DND-41 (cell line): ENCODE results near the gene RDH12.

Experiments
- ATAC-seq: fragments of 200-7000 bp; cut with Tn5 transposase; 3 replicates; pipeline ENCODE4 v1.9.1; 2021; ENCODE audit warnings: low read depth; ENCODE audit not compliant: insufficient read depth
- DNase-seq: peaks from one replicate; pipeline ENCODE4 v3.0.0-alpha.2; 2020
- H2AFZ ChIP-seq: 2 replicates; pipeline ENCODE4 v1.6.0; 2012; ENCODE audit warnings: low read depth, low read length
- H3K27ac ChIP-seq: 2 replicates; pipeline ENCODE4 v1.5.1; 2012; ENCODE audit warnings: low read length, inconsistent platforms
- H3K27me3 ChIP-seq: fragments of 200-600 bp; sonication (generic); 2 replicates; pipeline ENCODE4 v1.6.0; 2012; ENCODE audit warnings: low read length, mild to moderate bottlenecking, inconsistent platforms; ENCODE audit not compliant: insufficient read depth, poor library complexity
- H3K36me3 ChIP-seq: 2 replicates; pipeline ENCODE4 v1.5.1; 2012; ENCODE audit warnings: low read length, inconsistent platforms; ENCODE audit not compliant: insufficient read depth
- H3K4me1 ChIP-seq: 2 replicates; pipeline ENCODE4 v1.5.1; 2012; ENCODE audit warnings: mild to moderate bottlenecking, low read length; ENCODE audit not compliant: insufficient read depth
- H3K4me2 ChIP-seq: 2 replicates; pipeline ENCODE4 v1.6.0; 2012; ENCODE audit warnings: mild to moderate bottlenecking, moderate library complexity, low read length, inconsistent platforms; ENCODE audit not compliant: insufficient read depth
- H3K4me3 ChIP-seq, 2 experiments: fragments of 200-600 bp in 1 of 2; shearing (Covaris generic) in 1 of 2; 2 replicates each; pipeline ENCODE4 v1.5.1; 2012 to 2016; ENCODE audit warnings: inconsistent platforms in 2 of 2, low read length in 2 of 2, mild to moderate bottlenecking in 2 of 2, low read depth in 1 of 2, moderate library complexity in 1 of 2
- H3K79me2 ChIP-seq: 2 replicates; pipeline ENCODE4 v1.6.0; 2012; ENCODE audit warnings: low read length, inconsistent platforms; ENCODE audit not compliant: insufficient read depth
- H3K9ac ChIP-seq: 2 replicates; pipeline ENCODE4 v1.6.0; 2012; ENCODE audit warnings: low read depth, mild to moderate bottlenecking, inconsistent platforms, low read length, moderate library complexity
- H3K9me3 ChIP-seq: 2 replicates; pipeline ENCODE4 v1.5.1; 2012; ENCODE audit warnings: low read length, moderate library complexity, mild to moderate bottlenecking, inconsistent platforms; ENCODE audit not compliant: insufficient read depth, severe bottlenecking
- H4K20me1 ChIP-seq: 2 replicates; pipeline ENCODE4 v1.6.0; 2012; ENCODE audit warnings: low read length; ENCODE audit not compliant: insufficient read depth
- EZH2 ChIP-seq: IDR thresholded peaks from 3 replicates; pipeline ENCODE4 v1.6.1; 2012; ENCODE audit warnings: borderline replicate concordance, low read depth, mild to moderate bottlenecking, moderate library complexity, low read length, inconsistent platforms; ENCODE audit not compliant: severe bottlenecking
- TF ChIP-seq, protein P1 (sequence below): IDR thresholded peaks from 2 replicates; pipeline ENCODE4 v1.5.1; 2012; ENCODE audit warnings: borderline replicate concordance, low read length, moderate library complexity, mild to moderate bottlenecking; ENCODE audit not compliant: poor library complexity, severe bottlenecking; ENCODE audit errors: extremely low read depth

RDH12 gene

DNA sequence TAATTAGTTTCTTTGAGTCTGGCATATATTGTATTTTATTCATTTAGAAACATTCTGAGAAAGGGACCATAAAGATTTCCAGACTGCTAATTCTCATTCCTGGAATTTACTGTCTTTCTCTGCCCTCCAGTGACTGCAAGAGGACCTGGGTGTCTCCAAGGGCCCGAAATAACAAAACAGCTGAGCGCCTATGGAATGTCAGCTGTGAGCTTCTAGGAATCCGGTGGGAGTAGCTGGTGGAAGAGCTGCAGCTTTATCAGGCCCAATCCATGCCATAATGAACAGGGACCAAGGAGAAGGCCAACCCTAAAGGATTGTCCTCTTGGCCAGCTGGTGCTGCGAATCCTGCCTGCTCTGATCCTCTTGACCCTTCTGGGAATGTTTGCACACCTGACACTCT is 31.9 kb downstream of the RDH12 start:
- Histone ChIP-seq H3K4me2 (no peak overlapping the region), H3K27me3 (no peaks in the 10 kb centered on the region), H3K79me2 (no peaks in the 10 kb centered on the region), H3K4me1 (no peaks in the 10 kb centered on the region), H3K27ac (no peak overlapping the region), H3K36me3 (no peaks in the 10 kb centered on the region), H3K4me3 (no peak overlapping the region), H3K9ac (no peak overlapping the region), H3K9me3 (no peaks in the 10 kb centered on the region), H2AFZ (no peak overlapping the region), H4K20me1 (no peaks in the 10 kb centered on the region)
- TF ChIP-seq, protein P1, sequence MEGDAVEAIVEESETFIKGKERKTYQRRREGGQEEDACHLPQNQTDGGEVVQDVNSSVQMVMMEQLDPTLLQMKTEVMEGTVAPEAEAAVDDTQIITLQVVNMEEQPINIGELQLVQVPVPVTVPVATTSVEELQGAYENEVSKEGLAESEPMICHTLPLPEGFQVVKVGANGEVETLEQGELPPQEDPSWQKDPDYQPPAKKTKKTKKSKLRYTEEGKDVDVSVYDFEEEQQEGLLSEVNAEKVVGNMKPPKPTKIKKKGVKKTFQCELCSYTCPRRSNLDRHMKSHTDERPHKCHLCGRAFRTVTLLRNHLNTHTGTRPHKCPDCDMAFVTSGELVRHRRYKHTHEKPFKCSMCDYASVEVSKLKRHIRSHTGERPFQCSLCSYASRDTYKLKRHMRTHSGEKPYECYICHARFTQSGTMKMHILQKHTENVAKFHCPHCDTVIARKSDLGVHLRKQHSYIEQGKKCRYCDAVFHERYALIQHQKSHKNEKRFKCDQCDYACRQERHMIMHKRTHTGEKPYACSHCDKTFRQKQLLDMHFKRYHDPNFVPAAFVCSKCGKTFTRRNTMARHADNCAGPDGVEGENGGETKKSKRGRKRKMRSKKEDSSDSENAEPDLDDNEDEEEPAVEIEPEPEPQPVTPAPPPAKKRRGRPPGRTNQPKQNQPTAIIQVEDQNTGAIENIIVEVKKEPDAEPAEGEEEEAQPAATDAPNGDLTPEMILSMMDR: no peak
- no peak for TF ChIP-seq EZH2
- no peak for DNase-seq
- ATAC-seq: no peak

DNA sequence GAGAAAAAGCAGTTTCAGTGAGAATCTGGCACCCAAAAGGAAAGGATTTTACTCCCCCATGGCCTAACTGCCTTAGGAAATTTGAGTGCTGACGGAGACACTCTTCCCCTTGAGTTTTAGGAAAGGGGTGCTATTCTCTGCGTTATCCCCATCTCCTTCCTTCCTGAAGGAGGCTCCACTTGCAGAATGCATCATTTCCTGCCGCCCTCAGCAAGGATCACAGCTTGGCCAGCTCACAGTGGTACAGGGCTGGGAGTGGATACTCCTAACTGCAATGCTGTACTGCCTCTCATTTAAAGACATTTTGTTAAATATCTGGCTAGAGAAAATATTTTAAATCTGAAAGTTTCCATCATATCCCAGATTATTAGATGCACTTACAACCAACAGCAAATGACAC is 33.0 kb downstream of the RDH12 start:
- ATAC-seq (no peak), DNase-seq (no peak)
- no peak overlapping the region for H2AFZ ChIP-seq
- H3K9me3 ChIP-seq: no peaks in the 10 kb centered on the region
- no peaks in the 10 kb centered on the region for H3K79me2 ChIP-seq
- no peaks in the 10 kb centered on the region for H3K27me3 ChIP-seq
- H3K36me3 ChIP-seq: no peaks in the 10 kb centered on the region
- H4K20me1 ChIP-seq: no peaks in the 10 kb centered on the region
- H3K4me3 ChIP-seq: no peak overlapping the region
- no peak overlapping the region for H3K9ac ChIP-seq
- no peak for TF ChIP-seq EZH2
- TF ChIP-seq, protein P1: no peak
- H3K4me1 ChIP-seq: no peaks in the 10 kb centered on the region
- H3K27ac ChIP-seq: no peak overlapping the region
- H3K4me2 ChIP-seq: no peak overlapping the region

DNA sequence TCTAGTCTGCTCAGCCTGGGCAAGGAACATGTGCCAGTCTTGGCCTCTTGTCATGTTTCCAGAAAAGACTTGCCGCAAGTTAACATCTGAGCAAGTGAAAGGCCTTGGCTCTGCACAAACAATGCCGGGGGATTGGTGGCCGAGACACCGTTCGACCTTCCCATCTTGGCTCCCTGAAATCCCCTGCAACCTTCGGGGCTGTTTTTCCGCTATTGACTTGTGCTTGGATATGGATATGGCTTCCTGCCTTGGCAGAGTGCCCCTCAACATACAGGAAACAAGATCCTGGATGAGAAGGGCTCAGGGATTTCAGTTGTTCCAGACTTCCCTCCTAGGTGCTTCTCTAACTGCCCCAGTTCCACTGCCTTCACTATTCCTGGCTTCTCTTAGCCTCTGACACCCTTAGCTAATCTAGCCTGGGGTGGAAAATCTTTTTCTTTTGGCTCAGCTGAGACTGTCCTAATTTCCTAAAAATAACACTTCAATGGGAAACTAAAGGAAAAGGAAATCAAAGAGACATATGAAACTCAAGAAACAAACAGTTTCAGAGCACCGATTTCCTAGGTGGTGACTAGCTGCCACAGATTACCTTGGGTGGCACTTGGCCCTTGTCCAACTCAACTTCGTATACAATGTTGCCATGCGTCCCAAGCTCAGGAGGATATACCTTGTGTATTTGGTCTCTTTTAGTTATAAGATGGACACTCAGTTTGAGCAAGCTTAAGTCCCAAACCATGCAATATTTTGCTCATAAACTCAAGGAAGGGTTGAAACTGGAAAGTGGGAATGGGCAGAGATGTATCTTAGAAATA is 33.9 kb downstream of the RDH12 start:
- Histone ChIP-seq H2AFZ (no peak overlapping the region), H4K20me1 (no peaks in the 10 kb centered on the region)
- no peak for ATAC-seq

More for the DNA sequence above, 33.9 kb downstream of the RDH12 start:
- Histone ChIP-seq H3K4me1 (no peaks in the 10 kb centered on the region), H3K36me3 (no peaks in the 10 kb centered on the region), H3K79me2 (no peaks in the 10 kb centered on the region), H3K9me3 (no peaks in the 10 kb centered on the region), H3K27ac (no peak overlapping the region), H3K9ac (no peak overlapping the region), H3K27me3 (no peaks in the 10 kb centered on the region), H3K4me3 (no peak overlapping the region), H3K4me2 (no peak overlapping the region)
- TF ChIP-seq, protein P1: no peak
- TF ChIP-seq EZH2: no peak
- DNase-seq: no peak
